Measurements from ENCODE around the gene PLIN4. TPM values are rescaled to one million over a fixed set of nuclear protein-coding genes. Genes with fewer than 3 reads are reported as not detected.

Gene PLIN4
- total RNA-seq, 1 donor from 2014 or later: not detected

DNA sequence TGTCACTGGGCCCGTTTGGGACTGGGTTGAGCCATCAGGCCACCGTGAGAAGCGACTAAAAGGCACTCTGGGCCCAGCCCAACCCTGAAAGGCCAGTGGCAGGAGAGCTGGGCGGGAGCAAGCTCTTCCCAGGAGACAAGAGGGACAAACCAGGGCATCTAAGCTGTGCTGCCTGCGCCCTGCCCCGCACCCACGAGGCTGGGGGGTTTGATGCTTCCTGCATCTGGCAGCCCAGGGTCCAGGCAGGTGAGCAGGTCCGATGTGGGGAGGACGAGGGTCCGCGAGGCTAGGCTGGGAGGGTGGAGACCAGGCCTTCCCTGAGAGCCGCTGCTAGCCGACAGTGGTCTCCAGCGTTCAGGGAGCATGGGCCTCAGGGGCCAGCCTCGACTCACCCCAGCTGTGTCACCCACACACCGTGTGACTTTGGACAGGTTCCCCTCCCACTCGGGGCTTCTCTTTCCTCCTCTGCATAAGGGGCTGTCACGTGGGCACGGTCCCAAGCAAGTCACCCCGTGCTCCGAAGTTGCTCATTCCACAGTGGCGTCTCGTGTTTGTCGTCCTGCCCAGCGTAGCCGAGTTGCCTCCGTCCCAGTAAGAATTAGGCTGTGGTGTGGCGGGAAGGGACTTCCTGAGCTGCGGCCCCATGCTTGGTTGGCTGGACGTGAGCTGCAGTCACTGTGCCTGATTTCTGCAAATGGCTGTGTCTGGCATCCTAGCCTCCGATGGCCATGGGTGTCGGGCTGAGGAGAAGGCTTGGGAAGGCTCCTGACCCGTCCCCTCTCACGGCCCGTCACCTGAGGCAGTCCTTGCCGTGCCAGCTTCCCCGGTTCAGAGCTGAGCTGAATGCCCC, 15.8 kb downstream of the PLIN4 start:
- peak; percentile 83 for DNase-seq (ENCODE audit: extremely low spot score, unreplicated experiment)
- Mint-ChIP-seq H3K4me1 (ENCODE audit: unreplicated experiment) (peaks cover 4% of the 10 kb centered on the region), H3K27ac (ENCODE audit: unreplicated experiment) (no peak overlapping the region), H3K27me3 (ENCODE audit: unreplicated experiment) (no peaks in the 10 kb centered on the region), H3K4me3 (ENCODE audit: unreplicated experiment) (no peak overlapping the region), H3K36me3 (ENCODE audit: unreplicated experiment) (peaks cover 12% of the 10 kb centered on the region), H3K9me3 (ENCODE audit: unreplicated experiment) (no peaks in the 10 kb centered on the region)
- TF ChIP-seq, protein P1, sequence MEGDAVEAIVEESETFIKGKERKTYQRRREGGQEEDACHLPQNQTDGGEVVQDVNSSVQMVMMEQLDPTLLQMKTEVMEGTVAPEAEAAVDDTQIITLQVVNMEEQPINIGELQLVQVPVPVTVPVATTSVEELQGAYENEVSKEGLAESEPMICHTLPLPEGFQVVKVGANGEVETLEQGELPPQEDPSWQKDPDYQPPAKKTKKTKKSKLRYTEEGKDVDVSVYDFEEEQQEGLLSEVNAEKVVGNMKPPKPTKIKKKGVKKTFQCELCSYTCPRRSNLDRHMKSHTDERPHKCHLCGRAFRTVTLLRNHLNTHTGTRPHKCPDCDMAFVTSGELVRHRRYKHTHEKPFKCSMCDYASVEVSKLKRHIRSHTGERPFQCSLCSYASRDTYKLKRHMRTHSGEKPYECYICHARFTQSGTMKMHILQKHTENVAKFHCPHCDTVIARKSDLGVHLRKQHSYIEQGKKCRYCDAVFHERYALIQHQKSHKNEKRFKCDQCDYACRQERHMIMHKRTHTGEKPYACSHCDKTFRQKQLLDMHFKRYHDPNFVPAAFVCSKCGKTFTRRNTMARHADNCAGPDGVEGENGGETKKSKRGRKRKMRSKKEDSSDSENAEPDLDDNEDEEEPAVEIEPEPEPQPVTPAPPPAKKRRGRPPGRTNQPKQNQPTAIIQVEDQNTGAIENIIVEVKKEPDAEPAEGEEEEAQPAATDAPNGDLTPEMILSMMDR (IDR thresholded peaks at IDR 0.05): no peak

DNA sequence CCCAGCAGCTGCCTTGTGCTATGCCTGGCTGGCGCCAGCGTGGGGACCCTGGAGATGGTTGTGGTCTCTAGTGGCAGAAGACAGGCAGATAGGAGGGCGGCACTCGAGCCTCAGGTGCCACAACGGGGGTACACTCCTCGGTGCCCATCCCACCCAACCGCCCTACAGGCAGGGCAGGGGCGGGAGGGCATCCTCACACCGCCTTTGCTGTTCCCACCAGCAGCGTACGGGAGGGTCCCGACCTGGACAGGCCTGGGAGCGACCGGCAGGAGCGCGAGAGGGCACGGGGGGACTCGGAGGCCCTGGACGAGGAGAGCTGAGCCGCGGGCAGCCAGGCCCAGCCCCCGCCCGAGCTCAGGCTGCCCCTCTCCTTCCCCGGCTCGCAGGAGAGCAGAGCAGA, 16.6 kb downstream of the PLIN4 start:
- Mint-ChIP-seq H3K27me3 (ENCODE audit: unreplicated experiment) (no peaks in the 10 kb centered on the region), H3K4me1 (ENCODE audit: unreplicated experiment) (peaks cover 4% of the 10 kb centered on the region), H3K4me3 (ENCODE audit: unreplicated experiment) (no peak overlapping the region), H3K27ac (ENCODE audit: unreplicated experiment) (no peak overlapping the region), H3K9me3 (ENCODE audit: unreplicated experiment) (no peaks in the 10 kb centered on the region), H3K36me3 (ENCODE audit: unreplicated experiment) (peaks cover 12% of the 10 kb centered on the region)
- peak; percentile 84 for DNase-seq (ENCODE audit: extremely low spot score, unreplicated experiment)
- TF ChIP-seq, protein P1 (IDR thresholded peaks at IDR 0.05): no peak

DNA sequence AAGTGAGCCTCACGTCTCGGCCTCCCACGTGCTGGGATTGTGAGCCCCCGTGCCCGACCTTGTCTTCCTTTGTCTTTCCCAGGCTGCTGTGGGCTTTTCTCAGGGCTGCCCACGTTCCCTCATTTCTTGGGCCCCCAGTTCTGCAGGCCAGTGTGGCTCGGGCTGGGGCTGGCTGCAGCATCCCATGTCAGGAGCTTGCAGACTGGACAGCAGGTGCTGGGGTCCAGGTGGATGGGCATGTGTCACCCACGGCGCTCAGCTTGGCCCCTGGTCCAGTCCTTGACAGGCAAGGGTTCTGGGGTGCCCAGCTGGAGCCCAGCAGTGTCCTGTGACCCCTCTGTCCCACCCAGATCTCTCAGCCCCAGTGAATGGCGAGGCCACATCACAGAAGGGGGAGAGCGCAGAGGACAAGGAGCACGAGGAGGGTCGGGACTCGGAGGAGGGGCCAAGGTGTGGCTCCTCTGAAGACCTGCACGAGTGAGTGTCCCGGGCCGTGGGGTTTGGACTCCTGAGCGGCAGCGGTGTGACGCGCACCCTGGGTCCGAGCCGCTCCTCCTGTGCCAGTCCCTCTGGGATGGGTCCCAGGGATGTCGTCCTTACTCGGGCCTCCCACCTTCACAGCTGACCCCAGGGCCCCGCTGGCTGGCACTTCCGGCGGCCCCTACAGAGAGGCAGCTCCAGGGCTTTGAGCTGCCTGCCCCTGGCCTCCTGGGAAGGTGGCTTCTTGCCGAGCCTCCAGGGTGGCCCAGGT, 17.3 kb downstream of the PLIN4 start:
- Mint-ChIP-seq H3K27ac (ENCODE audit: unreplicated experiment) (no peak overlapping the region), H3K27me3 (ENCODE audit: unreplicated experiment) (no peaks in the 10 kb centered on the region), H3K4me3 (ENCODE audit: unreplicated experiment) (no peak overlapping the region), H3K4me1 (ENCODE audit: unreplicated experiment) (no peaks in the 10 kb centered on the region), H3K9me3 (ENCODE audit: unreplicated experiment) (no peaks in the 10 kb centered on the region), H3K36me3 (ENCODE audit: unreplicated experiment) (peaks cover 9% of the 10 kb centered on the region)
- TF ChIP-seq, protein P1 (IDR thresholded peaks at IDR 0.05): no peak
- peak; percentile 83 for DNase-seq (ENCODE audit: extremely low spot score, unreplicated experiment)

DNA sequence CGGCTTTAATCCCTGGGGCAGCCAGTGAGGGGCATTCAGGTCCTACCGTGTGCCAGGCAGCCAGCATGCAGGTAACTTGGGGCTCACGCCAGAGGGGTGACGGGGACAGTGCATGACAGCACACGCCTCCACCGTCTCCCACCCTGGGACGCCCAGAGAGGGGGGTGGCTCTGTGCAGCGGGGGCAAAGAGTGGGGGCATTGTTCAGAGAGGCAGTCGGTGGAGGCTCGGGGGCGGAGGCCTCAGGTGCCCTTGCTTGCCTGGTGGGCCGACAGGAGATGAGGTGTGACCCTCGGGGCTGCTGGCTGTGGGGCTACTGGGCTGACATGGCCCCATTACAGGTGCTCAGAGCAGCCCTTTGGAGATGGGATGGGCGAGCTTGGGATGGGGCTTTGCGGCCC, 18.4 kb downstream of the PLIN4 start:
- H3K4me3 Mint-ChIP-seq (ENCODE audit: unreplicated experiment): no peak overlapping the region
- H3K36me3 Mint-ChIP-seq (ENCODE audit: unreplicated experiment): peaks cover 4% of the 10 kb centered on the region
- no peaks in the 10 kb centered on the region for H3K27me3 Mint-ChIP-seq (ENCODE audit: unreplicated experiment)
- peak; percentile 74 for DNase-seq (ENCODE audit: extremely low spot score, unreplicated experiment)
- TF ChIP-seq, protein P1 (IDR thresholded peaks at IDR 0.05): no peak
- H3K9me3 Mint-ChIP-seq (ENCODE audit: unreplicated experiment): no peaks in the 10 kb centered on the region
- H3K27ac Mint-ChIP-seq (ENCODE audit: unreplicated experiment): no peak overlapping the region
- H3K4me1 Mint-ChIP-seq (ENCODE audit: unreplicated experiment): no peaks in the 10 kb centered on the region

DNA sequence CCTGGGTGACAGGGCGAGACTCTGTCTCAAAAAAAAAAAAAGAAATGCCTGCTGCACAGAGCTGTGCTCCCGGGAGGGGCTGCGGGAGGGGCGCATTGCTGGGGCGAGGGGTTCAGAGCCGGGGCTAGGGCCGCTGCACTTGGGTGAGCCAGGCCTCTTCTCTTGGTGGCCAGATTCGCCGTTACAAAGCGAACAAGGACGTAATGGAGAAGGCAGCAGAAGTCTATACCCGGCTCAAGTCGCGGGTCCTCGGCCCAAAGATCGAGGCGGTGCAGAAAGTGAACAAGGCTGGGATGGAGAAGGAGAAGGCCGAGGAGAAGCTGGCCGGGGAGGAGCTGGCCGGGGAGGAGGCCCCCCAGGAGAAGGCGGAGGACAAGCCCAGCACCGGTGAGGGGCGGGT, 19.0 kb downstream of the PLIN4 start:
- Mint-ChIP-seq H3K27ac (ENCODE audit: unreplicated experiment) (no peak overlapping the region), H3K4me1 (ENCODE audit: unreplicated experiment) (no peaks in the 10 kb centered on the region), H3K9me3 (ENCODE audit: unreplicated experiment) (no peaks in the 10 kb centered on the region), H3K27me3 (ENCODE audit: unreplicated experiment) (no peaks in the 10 kb centered on the region), H3K4me3 (ENCODE audit: unreplicated experiment) (no peak overlapping the region), H3K36me3 (ENCODE audit: unreplicated experiment) (peaks cover 7% of the 10 kb centered on the region)
- peak; percentile 82 for DNase-seq (ENCODE audit: extremely low spot score, unreplicated experiment)
- TF ChIP-seq, protein P1 (IDR thresholded peaks at IDR 0.05): no peak

Measured in osteocyte (in vitro differentiated cells).